ENCODE measurements around the gene PLXNB3.

PLXNB3 gene

DNA sequence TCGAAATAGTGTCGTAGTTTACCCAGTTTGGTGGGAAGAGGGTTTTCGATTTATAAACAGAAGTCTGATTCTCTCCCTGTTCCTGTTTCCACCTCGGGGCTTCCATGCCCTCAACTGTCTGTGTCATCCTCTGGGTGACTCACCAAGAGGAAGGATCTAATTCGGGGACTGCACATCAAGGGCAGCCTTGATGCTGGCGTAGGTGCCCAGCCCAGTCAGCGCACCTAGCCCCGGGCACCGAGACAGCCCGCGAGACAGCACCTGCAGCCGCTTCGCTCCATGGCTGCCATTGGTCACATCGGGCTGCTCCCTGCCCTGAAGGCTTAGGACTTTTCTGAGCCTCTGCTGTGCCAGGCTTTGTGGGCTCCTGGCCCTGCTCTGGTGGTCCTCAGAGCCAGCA lies 31.6 kb upstream of the PLXNB3 start:
- TF ChIP-seq ZNF112 (tag by site-specific recombination; IDR thresholded peaks at IDR 0.05) (no peak), ZNF585B (tag by site-specific recombination; IDR thresholded peaks at IDR 0.05) (no peak), KLF1 (tag by site-specific recombination; IDR thresholded peaks at IDR 0.05) (no peak), TRIM28 (IDR thresholded peaks at IDR 0.05; ENCODE audit: borderline replicate concordance, low read length) (no peak), ZNF792 (tag by site-specific recombination; IDR thresholded peaks at IDR 0.05) (no peak), TSHZ1 (tag by site-specific recombination; IDR thresholded peaks at IDR 0.05; ENCODE audit: borderline replicate concordance) (no peak), KLF9 (tag by site-specific recombination; IDR thresholded peaks at IDR 0.05; ENCODE audit: low read depth) (no peak), GLI4 (tag by site-specific recombination; IDR thresholded peaks at IDR 0.05) (no peak), ZXDB (tag by site-specific recombination; IDR thresholded peaks at IDR 0.05) (no peak), ZNF404 (tag by site-specific recombination; IDR thresholded peaks at IDR 0.05) (no peak), ZNF10 (tag by site-specific recombination; IDR thresholded peaks at IDR 0.05) (no peak), ZFP69B (tag by site-specific recombination; IDR thresholded peaks at IDR 0.05) (no peak)
- TF ChIP-seq, protein P1, sequence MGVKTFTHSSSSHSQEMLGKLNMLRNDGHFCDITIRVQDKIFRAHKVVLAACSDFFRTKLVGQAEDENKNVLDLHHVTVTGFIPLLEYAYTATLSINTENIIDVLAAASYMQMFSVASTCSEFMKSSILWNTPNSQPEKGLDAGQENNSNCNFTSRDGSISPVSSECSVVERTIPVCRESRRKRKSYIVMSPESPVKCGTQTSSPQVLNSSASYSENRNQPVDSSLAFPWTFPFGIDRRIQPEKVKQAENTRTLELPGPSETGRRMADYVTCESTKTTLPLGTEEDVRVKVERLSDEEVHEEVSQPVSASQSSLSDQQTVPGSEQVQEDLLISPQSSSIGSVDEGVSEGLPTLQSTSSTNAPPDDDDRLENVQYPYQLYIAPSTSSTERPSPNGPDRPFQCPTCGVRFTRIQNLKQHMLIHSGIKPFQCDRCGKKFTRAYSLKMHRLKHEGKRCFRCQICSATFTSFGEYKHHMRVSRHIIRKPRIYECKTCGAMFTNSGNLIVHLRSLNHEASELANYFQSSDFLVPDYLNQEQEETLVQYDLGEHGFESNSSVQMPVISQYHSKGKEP (tag by site-specific recombination; IDR thresholded peaks at IDR 0.05) = no peak
- TF ChIP-seq, protein P2, sequence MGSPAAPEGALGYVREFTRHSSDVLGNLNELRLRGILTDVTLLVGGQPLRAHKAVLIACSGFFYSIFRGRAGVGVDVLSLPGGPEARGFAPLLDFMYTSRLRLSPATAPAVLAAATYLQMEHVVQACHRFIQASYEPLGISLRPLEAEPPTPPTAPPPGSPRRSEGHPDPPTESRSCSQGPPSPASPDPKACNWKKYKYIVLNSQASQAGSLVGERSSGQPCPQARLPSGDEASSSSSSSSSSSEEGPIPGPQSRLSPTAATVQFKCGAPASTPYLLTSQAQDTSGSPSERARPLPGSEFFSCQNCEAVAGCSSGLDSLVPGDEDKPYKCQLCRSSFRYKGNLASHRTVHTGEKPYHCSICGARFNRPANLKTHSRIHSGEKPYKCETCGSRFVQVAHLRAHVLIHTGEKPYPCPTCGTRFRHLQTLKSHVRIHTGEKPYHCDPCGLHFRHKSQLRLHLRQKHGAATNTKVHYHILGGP (tag by site-specific recombination; IDR thresholded peaks at IDR 0.05) = no peak
- Histone ChIP-seq H3K27ac (ENCODE audit: extremely low read depth, low read depth, low read length) (no peak overlapping the region), H3K36me3 (ENCODE audit: control insufficient read depth in 2 of 2, insufficient read depth in 1 of 2, low read length in 2 of 2) (peaks cover 0 to 33% of the 10 kb centered on the region in 2 experiments; a peak in 1 of 3 replicates), H3K4me1 (ENCODE audit: control insufficient read depth, insufficient read depth, low read length) (no peaks in the 10 kb centered on the region), H3K4me3 (ENCODE audit: low read depth, low read length) (no peak overlapping the region), H3K9me3 (ENCODE audit: control insufficient read depth, insufficient read depth, low read depth, low read length) (no peaks in the 10 kb centered on the region)
- POLR2A ChIA-PET = no interaction called here
- CTCF ChIA-PET = interaction anchor here (1.2 kb wide), 1 partner anchor 24 kb away, joined by 5 read pairs; no protein-coding TSS in a partner anchor

GRCh38 chrX:153733651-153734240 lies 30.3 kb upstream of the PLXNB3 start:
- ChIA-PET POLR2A (interaction anchor here (1.1 kb wide), 1 partner anchor 13 kb away, joined by 6 read pairs; no protein-coding TSS in a partner anchor), CTCF (interaction anchor here (0.5 to 1.2 kb wide), 6 partner anchors 18 to 1996 kb away, joined by 3 to 5 read pairs (median 3); no protein-coding TSS in a partner anchor)
- peaks cover 0 to 35% of the 10 kb centered on the region in 2 experiments; a peak in 1 of 3 replicates for H3K36me3 ChIP-seq (ENCODE audit: control insufficient read depth in 2 of 2, insufficient read depth in 1 of 2, low read length in 2 of 2)
- no peaks in the 10 kb centered on the region for H3K9me3 ChIP-seq (ENCODE audit: control insufficient read depth, insufficient read depth, low read depth, low read length)
- H3K27ac ChIP-seq (ENCODE audit: extremely low read depth, low read depth, low read length) = no peak overlapping the region
- no peak overlapping the region for H3K4me3 ChIP-seq (ENCODE audit: low read depth, low read length)
- no peak for TF ChIP-seq EGR2 (tag by site-specific recombination; IDR thresholded peaks at IDR 0.05; ENCODE audit: low read depth)
- TF ChIP-seq ZNF292 (tag by site-specific recombination; IDR thresholded peaks at IDR 0.05; ENCODE audit: borderline replicate concordance, low read depth) = no peak
- TF ChIP-seq ZNF202 (tag by site-specific recombination; IDR thresholded peaks at IDR 0.05; ENCODE audit: borderline replicate concordance) = no peak
- H3K4me1 ChIP-seq (ENCODE audit: control insufficient read depth, insufficient read depth, low read length) = no peaks in the 10 kb centered on the region
